PC-3 (cell line): ENCODE results near the gene ZNF470.

Experiments used
- EZH2 ChIP-seq: fragments of 300-600 bp; sonication (generic); IDR thresholded peaks from one replicate; pipeline ENCODE4 v1.6.1; 2017; ENCODE audit warnings: antibody characterized with exemption, mild to moderate bottlenecking, low read length; ENCODE audit not compliant: unreplicated experiment
- TF ChIP-seq, protein P1 (sequence below): fragments of 300-600 bp; sonication (generic); conservative IDR thresholded peaks from 2 replicates; pipeline ENCODE4 v1.5.1; 2017; ENCODE audit warnings: antibody characterized with exemption, low read depth, mild to moderate bottlenecking, low read length

DNA sequence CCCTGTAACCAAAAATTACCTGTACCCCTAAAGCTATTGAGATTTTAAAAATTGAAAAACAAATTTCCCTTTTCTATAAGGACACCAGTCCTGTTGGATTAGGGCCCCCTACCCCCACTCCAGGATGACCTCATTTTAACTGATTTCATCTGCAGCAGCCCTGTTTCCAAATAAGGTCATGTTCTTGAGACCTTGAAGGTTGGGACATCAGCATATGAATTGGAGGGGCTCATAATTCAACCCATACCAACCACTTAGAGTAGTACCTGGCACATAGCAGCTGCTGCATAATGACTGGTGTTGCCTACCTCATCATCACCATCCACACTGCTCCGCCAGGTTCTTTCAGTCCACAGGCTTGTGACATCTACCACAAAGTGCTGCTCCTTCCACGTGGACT lies 45.5 kb downstream of the ZNF470 start:
- TF ChIP-seq, protein P1, sequence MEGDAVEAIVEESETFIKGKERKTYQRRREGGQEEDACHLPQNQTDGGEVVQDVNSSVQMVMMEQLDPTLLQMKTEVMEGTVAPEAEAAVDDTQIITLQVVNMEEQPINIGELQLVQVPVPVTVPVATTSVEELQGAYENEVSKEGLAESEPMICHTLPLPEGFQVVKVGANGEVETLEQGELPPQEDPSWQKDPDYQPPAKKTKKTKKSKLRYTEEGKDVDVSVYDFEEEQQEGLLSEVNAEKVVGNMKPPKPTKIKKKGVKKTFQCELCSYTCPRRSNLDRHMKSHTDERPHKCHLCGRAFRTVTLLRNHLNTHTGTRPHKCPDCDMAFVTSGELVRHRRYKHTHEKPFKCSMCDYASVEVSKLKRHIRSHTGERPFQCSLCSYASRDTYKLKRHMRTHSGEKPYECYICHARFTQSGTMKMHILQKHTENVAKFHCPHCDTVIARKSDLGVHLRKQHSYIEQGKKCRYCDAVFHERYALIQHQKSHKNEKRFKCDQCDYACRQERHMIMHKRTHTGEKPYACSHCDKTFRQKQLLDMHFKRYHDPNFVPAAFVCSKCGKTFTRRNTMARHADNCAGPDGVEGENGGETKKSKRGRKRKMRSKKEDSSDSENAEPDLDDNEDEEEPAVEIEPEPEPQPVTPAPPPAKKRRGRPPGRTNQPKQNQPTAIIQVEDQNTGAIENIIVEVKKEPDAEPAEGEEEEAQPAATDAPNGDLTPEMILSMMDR: no peak
- TF ChIP-seq EZH2: no peak
